Osteocyte (in vitro differentiated cells): ENCODE data around the gene GAS2L2. TPM values are rescaled to one million over a fixed set of nuclear protein-coding genes. Genes with fewer than 3 reads are reported as not detected.

Source experiments
- DNase-seq: peaks from one replicate; pipeline ENCODE4 v3.0.0; 2021; ENCODE audit warnings: mixed read lengths; ENCODE audit not compliant: unreplicated experiment; ENCODE audit errors: extremely low spot score
- H3K27ac Mint-ChIP-seq: one replicate; pipeline ENCODE4 v1.8.0; 2021; ENCODE audit warnings: mild to moderate bottlenecking, mixed read lengths; ENCODE audit not compliant: unreplicated experiment
- H3K27me3 Mint-ChIP-seq: one replicate; pipeline ENCODE4 v1.8.0; 2021; ENCODE audit warnings: mixed read lengths; ENCODE audit not compliant: unreplicated experiment
- H3K36me3 Mint-ChIP-seq: one replicate; pipeline ENCODE4 v1.8.0; 2021; ENCODE audit warnings: mixed read lengths; ENCODE audit not compliant: unreplicated experiment
- H3K4me1 Mint-ChIP-seq: one replicate; pipeline ENCODE4 v1.8.0; 2021; ENCODE audit warnings: mixed read lengths; ENCODE audit not compliant: unreplicated experiment
- H3K4me3 Mint-ChIP-seq: one replicate; pipeline ENCODE4 v1.8.0; 2021; ENCODE audit warnings: mild to moderate bottlenecking, moderate library complexity, mixed read lengths; ENCODE audit not compliant: unreplicated experiment
- H3K9me3 Mint-ChIP-seq: one replicate; pipeline ENCODE4 v1.8.0; 2021; ENCODE audit warnings: mixed read lengths; ENCODE audit not compliant: unreplicated experiment
- CTCF ChIP-seq: fragments of 200-600 bp; sonication (generic); IDR thresholded peaks from 2 replicates; pipeline ENCODE4 v1.5.0; 2021; ENCODE audit warnings: antibody characterized with exemption, mild to moderate bottlenecking, moderate library complexity
- total RNA-seq: library from RNA; stranded (reverse); gene quantifications from 2 replicates; pipeline ENCODE4 v1.2.1, GENCODE V29; 2021

Gene GAS2L2
- total RNA-seq, 1 donor from 2014 or later, result not detected

GRCh38 chr17:35731239-35731916 lies 21.7 kb downstream of the GAS2L2 start, which contains the start of gene RASL10B:
RASL10B (plus strand) TSS chr17:35731639; CDS start chr17:35735185, 3,546 bp downstream.
- no peaks in the 10 kb centered on the region for H3K9me3 Mint-ChIP-seq
- peaks cover 44% of the 10 kb centered on the region for H3K4me1 Mint-ChIP-seq
- peak within 1 kb of the TSS; percentile 81 for H3K4me3 Mint-ChIP-seq
- no peak for TF ChIP-seq CTCF
- no peak within 1 kb of the TSS for H3K27ac Mint-ChIP-seq
- no peaks in the 10 kb centered on the region for H3K27me3 Mint-ChIP-seq
- peaks cover 4% of the 10 kb centered on the region for H3K36me3 Mint-ChIP-seq
- DNase-seq, result no peak

DNA sequence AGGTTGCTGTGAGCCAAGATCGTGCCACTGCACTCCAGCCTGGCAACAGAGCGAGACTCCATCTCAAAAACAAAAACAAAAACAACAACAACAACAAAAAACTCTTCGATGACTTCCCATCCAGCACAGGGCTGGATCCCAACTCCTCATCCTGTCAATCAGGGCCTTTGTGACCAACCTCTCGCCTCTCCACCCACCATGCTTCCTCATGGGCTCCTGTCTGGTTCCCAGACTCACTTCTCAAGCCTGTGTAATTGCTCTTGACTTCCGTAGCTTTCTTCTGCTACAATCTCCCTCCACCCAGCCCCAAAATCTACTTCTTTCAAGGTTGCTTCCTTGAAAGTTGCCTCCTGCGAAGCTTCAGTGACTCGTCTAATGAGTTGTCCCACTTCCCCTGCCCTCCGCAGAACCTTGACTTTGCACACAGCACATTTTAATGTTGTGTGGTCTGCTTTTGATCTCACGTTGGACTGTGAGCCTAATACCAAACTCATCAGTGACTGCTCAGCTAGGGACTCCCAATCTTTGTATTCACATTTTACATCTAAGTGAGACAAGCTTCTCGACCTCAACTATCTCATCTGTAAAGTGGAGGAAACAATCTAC lies 22.5 kb downstream of the GAS2L2 start:
- no peaks in the 10 kb centered on the region for H3K27me3 Mint-ChIP-seq
- no peak overlapping the region for H3K27ac Mint-ChIP-seq
- no peak for TF ChIP-seq CTCF
- H3K4me3 Mint-ChIP-seq, result peak overlapping the region; percentile 66
- H3K4me1 Mint-ChIP-seq, result peaks cover 52% of the 10 kb centered on the region
- peaks cover 4% of the 10 kb centered on the region for H3K36me3 Mint-ChIP-seq
- no peak for DNase-seq
- H3K9me3 Mint-ChIP-seq, result no peaks in the 10 kb centered on the region

DNA sequence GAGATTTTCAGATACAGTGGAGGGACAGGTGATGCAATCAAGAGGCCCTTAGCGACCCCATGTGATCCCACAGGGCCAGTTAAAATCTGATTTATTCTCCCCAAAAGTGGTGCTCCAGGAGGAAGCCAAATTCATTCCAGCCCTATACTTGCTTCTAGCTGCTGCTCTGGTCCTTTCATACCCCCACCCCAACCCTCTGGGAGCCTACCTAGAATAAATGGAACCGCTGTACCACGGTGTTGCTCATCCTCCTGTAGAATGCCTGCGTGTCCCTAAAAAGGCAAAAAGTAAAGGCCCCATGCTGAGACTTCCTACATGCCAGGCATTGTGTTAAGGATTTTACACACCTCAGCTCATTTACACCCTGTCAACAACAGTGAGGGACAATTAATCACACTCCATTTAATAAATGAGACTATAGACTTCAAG lies 23.6 kb downstream of the GAS2L2 start:
- no peak for DNase-seq
- H3K9me3 Mint-ChIP-seq, result no peaks in the 10 kb centered on the region
- H3K4me1 Mint-ChIP-seq, result peaks cover 61% of the 10 kb centered on the region
- no peak for TF ChIP-seq CTCF
- H3K27ac Mint-ChIP-seq, result no peak overlapping the region
- peaks cover 8% of the 10 kb centered on the region for H3K36me3 Mint-ChIP-seq
- no peaks in the 10 kb centered on the region for H3K27me3 Mint-ChIP-seq
- no peak overlapping the region for H3K4me3 Mint-ChIP-seq

GRCh38 chr17:35728551-35728950 lies 24.5 kb downstream of the GAS2L2 start:
- H3K9me3 Mint-ChIP-seq, result no peaks in the 10 kb centered on the region
- no peaks in the 10 kb centered on the region for H3K27me3 Mint-ChIP-seq
- peaks cover 16% of the 10 kb centered on the region for H3K36me3 Mint-ChIP-seq
- TF ChIP-seq CTCF, result no peak
- H3K4me3 Mint-ChIP-seq, result no peak overlapping the region
- no peak overlapping the region for H3K27ac Mint-ChIP-seq
- DNase-seq, result no peak
- H3K4me1 Mint-ChIP-seq, result peaks cover 65% of the 10 kb centered on the region

DNA sequence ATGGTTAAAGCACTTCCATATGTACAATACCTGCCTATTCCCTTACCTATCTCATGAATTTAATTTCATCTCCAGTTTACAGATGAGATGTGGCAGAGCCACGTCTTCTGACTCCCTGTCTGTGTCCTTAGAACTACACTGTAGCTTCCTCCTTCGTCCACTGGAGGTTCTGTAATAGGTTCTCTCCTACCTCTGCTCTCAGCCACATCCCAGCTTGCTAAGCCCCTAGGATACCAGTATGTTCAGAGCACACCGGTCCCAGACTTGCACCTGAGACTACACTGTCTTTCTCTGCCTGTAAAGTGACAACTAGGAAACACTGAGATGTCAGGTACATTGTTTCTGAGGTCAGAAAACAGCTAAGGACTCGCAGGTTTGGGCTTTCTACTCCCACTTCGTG lies 25.4 kb downstream of the GAS2L2 start:
- H3K9me3 Mint-ChIP-seq, result no peaks in the 10 kb centered on the region
- no peak for DNase-seq
- H3K27me3 Mint-ChIP-seq, result no peaks in the 10 kb centered on the region
- H3K36me3 Mint-ChIP-seq, result peaks cover 22% of the 10 kb centered on the region
- no peak overlapping the region for H3K4me3 Mint-ChIP-seq
- H3K27ac Mint-ChIP-seq, result peak overlapping the region; percentile 98
- peaks cover 62% of the 10 kb centered on the region for H3K4me1 Mint-ChIP-seq
- no peak for TF ChIP-seq CTCF
